Stimulated activated CD8-positive, alpha-beta memory T cell treated with anti-CD3 and anti-CD28 coated beads, Interleukin-7, amount 100 ng/mL, for 48 hours (primary cell): ENCODE measurements around the gene MRPS2.
"Not testable (repeated sequence)": the region's sequence is repeated elsewhere in the genome, so short reads cannot be mapped to it uniquely, and the experiment has no call there.

Experiments used
- DNase-seq, 2 donors: peaks; one replicate each; pipeline ENCODE4 v3.0.0-alpha.2; 2020; ENCODE audit warnings: low read depth in 1 of 2; ENCODE audit errors: extremely low read depth in 1 of 2

Gene MRPS2

DNA sequence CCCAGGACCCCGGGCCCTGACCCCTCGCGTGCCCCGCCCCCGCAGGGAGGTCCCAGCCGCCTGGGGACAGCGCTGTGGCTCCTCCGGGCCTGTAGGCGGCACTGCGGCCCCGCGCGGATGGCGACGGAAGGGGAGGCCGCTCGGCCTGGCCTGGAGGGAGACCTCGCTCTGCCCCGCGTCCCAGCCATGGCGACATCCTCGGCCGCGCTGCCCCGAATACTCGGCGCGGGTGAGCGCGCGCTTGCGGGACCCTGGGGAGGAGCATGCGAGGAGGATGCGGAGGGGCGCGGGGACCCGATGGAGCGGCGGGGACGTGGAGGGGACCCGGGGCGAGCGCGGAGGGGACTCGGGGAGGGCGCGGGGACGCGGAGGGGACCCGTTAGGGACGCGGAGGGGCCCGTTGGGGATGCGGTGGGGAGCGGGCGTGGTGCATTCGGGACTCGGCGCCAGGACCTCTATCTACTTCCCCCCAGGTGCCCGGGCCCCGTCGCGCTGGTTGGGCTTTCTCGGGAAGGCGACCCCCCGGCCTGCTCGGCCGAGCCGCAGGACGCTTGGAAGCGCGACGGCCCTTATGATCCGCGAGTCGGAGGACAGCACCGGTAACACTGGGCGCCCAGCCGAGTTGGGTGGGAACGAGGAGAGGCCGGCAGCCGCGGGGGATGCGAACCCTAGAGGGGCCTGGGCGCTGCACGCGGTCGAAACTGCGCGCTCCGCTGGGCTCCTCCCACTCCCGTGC, at the start of gene MRPS2:
MRPS2 (plus strand) TSS at position 158 of the 736 bp plus-strand sequence; CDS start at position 187, 29 bp downstream.
- DNase-seq, result peak; percentile 72 to 73

DNA sequence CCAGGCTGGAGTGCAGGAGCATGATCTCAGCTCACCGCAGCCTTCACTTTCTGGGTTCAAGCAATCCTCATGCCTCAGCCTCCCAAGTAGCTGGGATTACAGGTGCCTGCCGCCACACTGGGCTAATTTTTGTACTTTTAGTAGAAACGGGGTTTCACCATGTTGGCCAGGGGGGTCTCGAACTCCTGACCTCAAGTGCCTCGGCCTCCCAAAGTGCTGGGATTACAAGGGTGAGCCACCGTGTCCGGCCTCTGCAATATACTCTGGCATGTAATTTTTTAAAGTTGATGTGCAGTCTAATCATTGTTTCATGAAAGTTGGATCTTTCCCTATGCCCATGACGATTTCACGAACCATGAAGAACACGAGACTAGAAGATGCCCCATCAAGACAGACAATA, 49.5 kb upstream of the MRPS2 start:
- DNase-seq, result no peak

DNA sequence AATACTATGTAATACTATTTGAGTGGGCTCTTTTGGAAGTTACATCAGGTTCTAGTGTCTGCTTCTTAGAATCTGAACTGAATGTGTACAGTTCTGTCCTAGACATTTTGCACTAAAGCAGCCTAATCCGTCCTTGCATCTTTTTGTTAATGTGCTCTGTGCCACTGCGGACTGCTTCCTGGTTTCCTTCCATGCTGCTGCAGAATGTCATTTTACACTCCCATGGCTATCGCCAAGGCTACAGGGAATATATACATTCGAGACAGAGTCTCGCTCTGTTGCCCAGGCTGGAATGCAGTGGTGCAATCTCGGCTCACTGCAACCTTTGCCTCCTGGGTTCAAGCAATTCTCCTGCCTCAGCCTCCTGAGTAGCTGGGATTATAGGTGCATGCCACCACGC, 48.6 kb upstream of the MRPS2 start:
- not testable (repeated sequence) for DNase-seq

DNA sequence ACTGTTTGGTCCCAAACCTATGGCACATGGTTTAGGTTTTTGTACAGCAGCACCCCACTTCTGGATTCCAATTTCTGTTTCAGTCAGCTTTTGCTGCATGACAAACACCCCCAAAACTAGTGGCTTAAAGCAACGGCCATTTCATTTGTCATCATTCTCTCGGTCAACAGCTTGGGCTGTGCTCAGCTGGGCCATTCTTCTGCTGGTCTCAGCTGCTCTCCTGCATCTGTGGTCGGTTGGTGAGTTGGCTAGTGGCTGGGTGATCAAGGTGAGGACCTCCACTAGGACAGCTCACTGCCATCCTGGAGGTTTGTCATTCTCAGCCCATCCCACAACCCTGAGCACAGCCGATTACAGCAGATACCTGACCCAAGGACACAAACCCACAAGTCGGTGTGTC, 45.7 kb upstream of the MRPS2 start:
- no peak for DNase-seq

DNA sequence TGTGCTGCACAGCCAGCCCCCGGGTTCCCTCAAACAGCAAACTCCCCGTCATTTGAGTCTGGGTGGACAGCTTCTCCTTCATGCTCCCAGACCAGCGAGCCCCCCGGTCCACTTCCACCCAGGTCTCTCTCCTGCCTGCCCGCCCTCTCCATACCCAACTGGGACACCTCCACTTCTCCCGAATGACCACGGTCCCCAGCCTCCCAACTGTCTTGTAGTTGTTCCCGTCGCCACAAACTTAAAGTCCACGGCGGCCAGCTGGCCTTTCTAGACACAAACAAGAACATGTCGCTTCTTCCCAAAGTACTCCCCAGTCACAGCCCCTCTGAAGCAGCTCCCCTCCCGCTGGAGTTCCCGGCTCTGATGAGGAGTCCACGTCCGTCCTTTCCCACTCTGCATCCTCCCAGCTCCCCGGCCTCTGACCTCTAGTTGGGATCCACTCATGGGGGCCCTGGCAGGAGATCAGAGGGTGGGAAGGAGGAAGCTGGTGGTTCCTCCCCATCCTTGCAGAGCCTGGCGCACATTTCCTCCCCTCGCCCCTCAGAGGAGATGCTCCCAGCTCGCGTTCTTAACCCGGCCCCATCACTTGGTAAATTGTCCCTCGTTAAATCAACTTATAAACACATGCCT, 45.0 kb upstream of the MRPS2 start:
- DNase-seq, result no peak

DNA sequence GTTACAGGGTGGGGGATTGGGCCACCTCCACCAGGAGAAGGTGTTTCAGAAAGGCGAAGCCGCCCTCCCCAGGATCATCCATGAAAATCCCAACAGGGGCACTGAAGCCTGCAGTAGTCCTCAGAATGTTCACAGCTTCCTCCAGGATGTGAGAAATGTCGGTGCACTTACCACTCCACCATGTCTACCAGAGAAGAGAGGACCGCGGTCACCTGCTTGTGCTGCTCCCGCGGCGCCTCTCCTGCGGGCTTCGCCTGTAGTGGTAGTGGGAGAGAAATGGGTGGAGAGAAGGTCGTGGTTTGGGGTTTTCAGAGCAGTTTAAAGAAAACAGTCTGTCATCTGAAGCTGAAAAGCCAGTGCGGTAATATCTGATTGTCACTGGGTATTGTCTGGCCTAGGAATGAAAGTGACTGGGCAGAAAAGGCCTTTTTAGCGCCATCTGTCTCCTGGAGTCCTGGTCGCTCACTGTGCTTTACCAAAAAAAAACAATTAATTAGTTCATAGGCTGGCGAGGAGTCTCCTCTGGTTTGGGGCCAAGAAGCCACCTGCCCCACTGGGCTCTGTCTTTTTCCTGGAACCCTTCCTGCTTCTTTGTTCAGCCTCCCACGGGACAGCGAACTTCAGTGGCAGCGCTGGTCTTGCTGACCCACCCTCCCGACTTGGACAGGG, 43.9 kb upstream of the MRPS2 start:
- DNase-seq, result no peak

DNA sequence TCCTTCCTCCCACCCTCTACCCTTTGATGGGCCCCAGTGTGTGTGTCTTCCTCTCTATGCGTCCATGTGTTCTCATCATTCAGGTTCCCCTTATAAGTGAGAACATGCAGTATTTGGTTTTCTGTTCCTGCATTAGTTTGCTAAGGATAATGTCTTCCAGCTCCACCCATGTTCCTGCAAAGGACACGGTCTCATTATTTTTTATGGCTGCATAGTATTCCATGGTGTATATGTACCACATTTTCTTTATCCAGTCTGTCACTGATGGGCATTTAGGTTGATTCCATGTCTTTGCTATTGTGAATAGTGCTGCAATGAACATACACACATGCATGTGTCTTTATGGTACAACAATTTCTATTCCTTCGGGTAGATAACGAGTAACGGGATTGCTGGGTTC, 42.0 kb upstream of the MRPS2 start:
- DNase-seq, result not testable (repeated sequence)

DNA sequence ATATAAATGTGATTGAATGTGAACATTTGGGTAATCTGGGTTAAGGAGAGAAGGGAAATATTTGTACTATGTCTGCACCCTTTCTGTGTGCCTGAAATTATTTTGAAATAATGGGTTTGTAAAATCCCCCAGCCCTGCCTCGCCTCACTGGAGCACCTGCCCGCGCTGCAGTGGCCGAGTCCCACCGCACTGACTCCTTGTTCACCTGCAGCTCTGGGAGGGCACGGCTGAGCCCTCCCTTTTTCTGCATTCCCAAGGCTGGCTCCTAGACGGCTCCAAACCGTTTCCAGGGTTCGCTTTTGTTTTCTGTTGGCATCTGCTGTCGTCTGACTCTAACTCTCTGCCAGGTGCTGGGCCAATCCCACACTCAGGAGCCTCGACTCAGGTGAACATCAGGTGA, 38.5 kb upstream of the MRPS2 start:
- no peak for DNase-seq

DNA sequence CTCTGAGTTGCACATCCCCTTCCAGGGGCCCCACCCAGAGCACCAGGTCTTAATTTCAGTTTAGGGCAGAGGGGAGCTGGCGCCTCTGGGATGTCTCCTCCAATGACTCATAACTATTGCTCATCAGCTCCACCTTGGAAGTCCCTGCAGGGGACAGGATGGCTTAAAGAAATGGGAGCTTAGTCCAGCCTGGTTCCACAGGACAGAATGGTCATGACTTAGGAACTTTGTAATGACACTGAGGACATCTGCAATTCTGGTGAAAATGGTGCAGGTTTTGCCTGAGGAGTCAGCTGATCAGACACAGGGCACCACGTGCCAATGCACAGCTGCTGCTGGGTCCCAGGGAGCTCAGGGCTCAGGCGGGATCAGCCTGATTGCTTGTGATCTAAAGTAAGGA, 37.3 kb upstream of the MRPS2 start:
- no peak for DNase-seq

DNA sequence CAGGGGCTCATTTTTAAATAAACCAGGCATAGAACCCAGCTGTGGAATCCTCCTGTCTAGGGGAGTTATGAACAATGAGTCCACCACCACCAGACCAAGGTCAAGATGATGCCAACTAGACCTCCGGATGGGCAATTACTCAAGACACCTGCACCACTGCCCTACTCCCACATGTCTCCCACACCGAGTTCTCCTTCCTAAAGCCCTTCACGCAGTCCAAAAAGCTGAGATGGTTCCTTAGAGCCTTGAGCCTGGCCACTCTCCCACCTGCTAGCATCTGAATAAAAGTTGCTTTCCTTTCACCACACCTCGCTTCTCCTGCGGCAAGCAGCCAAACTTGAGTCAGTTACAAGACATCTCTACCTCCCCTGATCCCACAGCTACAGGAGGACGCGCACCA, 36.3 kb upstream of the MRPS2 start:
- DNase-seq, result no peak

DNA sequence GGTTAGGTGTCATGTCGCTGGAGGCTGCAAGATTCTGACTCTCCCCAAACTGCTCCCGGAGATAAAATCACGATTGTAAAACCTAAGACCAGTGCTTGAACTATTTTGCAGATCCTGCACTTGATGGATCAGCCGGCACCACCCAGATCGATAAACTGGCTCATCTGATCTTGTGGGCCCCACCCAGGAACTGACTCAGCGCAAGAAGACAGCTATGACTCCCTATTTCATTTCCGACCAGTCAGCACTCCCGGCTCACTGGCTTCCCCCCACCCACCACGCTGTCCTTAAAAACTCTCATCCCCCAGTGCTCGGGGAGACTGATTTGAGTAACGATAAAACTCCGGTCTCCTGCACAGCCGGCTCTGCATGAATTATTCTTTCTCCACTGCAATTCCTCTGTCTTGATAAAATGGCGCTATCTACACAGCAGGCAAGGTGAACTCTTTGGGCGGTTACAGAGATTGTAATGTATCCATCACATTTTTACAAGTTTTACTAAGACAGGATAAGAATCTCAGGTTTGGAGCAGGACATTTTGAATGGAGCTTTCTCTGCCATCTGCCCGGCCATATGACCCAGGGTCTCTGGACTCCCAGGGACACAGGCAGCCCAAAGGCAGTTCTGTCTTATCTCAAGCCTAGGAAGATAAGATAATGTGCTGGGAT, 31.5 kb upstream of the MRPS2 start:
- DNase-seq, result peak; percentile 4 to 37

DNA sequence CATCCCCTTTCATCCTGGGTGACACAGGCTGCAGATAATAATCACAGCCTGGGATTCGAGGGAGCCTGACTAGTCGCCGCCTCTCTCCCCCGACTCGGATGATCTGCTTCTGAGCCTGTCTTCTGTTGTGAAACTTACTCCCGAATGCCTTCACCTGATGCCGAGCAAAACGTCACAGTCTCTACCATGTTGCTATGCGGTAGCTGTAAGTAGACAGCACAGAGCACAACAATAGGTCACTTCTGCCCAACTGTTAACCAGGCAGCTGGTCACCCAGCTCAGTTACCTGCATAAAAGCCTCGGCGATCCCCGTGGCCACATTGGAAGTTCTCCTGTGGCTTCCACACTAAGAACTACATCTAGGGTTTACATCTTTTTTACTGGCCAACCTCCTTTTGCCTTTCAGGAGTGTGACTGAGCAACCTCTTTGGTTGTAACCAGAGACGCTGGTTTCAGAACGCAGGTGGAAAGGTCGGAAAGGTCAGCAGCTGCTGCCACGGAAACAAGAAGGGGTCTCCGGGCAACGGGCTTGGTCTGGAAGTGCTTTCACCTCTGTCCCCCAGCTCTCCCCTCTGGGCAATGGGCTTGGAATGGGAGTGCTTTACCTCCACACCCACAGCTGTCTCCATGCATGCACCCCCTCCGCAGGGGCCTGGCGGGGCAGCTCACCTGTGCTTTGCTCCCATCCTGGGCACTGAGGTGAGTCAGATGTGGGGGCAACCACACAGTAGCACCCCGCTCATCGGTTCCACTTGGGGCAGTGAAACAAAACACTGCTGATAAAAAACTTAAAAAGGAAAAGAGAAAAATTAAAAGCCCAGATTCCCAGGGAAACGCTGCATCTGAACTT, 28.5 kb upstream of the MRPS2 start:
- DNase-seq, result no peak

DNA sequence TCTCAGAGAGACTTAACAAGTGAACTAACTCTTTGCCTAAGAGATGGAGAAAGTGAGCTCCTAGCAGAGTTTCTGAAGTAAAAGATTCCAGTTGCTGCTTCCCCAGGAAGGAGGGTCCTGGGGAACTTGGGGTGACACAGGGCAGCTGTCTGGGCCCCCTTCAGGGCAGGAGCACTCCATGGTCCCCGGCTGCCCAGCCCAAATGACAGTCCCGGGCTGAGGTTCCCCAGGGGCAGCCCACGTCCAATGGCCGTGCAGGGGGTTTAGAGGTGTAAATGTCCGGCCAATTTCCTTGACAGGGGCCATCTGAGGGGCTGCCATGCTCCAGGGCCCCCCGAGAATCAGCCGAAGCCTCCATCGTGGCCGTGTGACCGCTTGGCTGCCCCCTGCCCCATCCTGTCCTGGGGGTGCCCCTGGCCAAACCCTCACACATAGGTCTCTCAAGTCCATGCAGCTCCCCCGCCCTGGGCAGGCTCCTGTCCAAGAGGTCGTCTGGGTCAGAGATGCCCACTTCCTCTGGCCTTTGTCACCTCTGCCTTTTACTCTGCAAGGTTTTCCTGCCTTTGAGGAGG, 26.4 kb upstream of the MRPS2 start:
- DNase-seq, result no peak

DNA sequence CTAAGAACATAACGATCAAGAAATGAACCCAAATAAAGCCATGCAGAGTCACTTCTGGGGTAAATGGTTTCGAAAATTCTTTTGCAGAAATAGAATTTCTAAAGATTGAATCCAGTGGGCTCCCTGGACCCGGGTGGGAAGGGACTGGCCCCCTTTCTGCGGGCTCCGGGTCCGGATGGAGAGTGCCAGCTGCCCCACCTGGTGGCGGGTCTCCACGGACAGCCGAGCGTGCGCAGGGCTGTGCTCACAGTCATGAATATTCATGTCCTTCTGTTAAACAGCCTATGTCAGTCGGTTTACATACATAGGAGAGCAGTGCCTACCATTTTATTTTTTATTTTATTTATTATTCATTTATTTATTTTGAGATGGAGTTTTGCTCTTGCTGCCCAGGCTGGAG, 25.6 kb upstream of the MRPS2 start:
- DNase-seq, result no peak

DNA sequence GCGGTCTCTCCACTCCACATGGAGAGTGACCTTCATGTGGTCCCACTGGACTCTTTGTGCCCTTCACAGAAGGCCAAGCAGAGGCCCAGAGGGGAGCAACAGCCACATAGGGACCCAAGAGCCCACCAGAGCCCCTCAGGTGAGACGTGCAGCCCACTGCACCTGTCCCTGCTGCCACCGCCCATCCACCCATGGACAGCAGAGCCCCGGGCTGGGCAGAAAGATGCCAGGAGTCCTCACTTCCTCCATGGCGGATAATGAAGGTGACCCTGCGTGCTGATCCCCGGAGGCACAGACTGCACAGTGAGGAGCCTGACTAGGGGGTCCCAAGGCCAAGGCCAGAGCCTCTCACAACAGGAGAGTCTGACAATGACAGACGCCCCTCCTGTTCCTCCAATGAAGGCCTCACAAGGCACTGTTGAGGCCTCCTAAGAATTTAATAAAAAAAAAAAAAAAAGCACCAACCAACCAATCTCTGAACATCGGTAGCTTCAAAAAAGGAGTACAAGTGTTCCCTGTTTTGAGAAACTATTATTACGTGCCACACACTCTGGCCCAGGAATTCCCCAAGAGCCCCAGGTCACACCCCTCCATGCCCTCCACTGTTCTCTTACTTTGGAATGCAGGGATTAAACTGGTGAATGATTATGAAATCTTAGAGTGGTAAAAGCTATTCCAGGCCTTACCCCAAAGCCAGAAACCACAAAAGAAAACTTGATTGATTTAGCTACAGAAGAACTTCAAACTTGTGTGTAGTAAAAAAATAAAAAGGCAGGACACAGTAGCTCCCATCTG, 23.7 kb upstream of the MRPS2 start:
- no peak for DNase-seq

DNA sequence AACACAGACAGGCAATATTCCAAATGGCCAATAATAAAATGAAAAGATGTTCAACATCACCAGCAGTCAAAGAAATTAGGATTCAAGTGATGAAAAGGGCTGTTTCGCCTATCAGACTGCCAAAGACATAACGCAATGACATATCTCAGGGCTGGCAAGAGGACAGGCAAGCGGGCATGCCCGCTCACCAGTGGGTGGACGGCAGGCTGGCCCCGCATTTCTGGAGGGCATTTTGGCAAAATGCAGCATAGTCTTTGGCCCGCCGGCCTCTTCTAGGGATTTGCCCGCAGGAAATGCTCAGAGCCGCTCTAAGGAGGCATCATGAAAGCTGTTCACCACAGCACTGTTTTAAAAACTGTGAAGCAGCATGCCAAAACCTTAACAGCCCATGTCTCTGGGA, 22.3 kb upstream of the MRPS2 start:
- no peak for DNase-seq

DNA sequence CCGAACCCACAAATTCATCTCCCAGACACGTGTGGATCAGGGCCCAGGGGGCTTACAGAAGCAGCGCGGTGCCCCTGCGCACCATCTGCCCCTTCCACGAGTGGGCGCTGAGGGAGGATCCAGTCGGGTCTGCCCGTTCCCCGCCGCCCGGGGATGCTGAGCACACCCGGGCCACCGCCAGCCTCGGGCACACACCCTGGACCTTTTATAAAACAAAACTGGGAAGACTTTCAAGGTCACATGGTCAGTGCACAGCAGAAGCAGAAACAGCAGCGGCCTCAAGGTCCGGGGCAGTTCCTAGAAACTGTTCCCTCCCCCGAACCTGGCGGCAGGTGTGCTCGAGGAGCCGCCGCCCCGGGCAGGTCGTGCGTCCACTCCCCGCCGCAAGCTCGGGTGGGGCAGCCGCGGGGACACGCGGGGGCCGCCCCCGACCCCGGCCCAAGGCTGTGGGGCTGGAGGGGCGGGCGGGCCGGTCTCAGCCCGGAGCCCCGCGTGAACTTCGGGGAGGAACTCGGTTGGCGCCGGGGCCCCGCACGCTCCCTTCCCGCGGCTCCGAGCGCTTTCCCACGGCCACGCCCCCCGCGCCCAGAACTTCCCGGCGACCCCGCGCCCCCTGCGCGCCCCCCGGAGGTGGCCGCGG, 21.5 kb upstream of the MRPS2 start:
- no peak for DNase-seq

DNA sequence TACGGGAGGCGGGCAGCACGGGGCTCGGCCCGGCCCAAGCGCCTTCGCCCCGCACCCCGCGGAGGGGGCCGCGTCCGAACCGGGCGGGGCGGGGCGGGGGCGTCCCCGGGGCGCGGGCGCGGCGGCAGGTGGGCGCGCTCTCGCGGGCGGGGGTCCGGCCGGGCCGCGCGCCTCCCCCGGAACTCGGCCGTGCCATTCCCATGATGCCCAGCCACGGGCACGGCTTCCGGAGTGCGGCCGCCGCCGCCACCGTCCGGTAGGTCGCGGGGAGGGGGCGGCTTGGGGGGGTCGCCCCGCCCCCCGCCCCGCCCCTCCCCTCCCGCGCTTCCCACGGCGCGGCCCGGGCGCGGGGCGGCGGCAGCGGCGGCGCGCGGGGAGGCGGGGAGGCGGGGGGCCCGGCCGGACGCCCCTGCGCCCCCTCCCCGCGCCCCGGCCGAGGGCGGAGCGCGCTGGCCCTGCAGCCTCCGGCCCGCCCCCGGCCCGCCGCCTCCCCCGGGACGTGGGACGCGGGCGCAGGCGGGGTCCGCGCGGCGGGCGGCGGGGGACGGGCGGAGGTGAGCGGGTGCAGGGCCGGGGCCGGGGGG, 20.9 kb upstream of the MRPS2 start, which contains the start of gene PPP1R26:
PPP1R26 (plus strand) TSS at position 314 of the 584 bp plus-strand sequence. CDS start 4,729 bp downstream, outside the sequence.
- DNase-seq, result no peak
